Activated CD8-positive, alpha-beta memory T cell treated with anti-CD3 and anti-CD28 coated beads, Interleukin-2, amount 10 ng/mL, durations not matched to agents 7 days and 5 days (primary cell): Measurements from ENCODE around the gene PALM3. TPM values are rescaled to one million over a fixed set of nuclear protein-coding genes. Genes with fewer than 3 reads are reported as not detected.
A peak's percentile ranks its signal among the peaks of the same experiment; 100 is the strongest.

Experiments
- ATAC-seq: fragments of 150-1000 bp; cut with Tn5 transposase; one replicate; pipeline ENCODE4 v1.10.0; 2021; ENCODE audit warnings: moderate library complexity
- CTCF ChIA-PET: fragments of 350-600 bp; sonication (Branson Sonifier 250); formaldehyde crosslinking; loops from one replicate; lab custom pipeline; 2021; ENCODE audit warnings: antibody characterized with exemption; lab: Charles Lee
- DNase-seq: peaks from one replicate; pipeline ENCODE4 v3.0.0-alpha.2; 2020
- H3K27ac Mint-ChIP-seq: one replicate; pipeline ENCODE4 v1.8.0; 2021; ENCODE audit warnings: mild to moderate bottlenecking, mixed read lengths
- H3K27me3 Mint-ChIP-seq: one replicate; pipeline ENCODE4 v1.8.0; 2021; ENCODE audit warnings: mixed read lengths
- H3K36me3 Mint-ChIP-seq: one replicate; pipeline ENCODE4 v1.8.0; 2021; ENCODE audit warnings: mild to moderate bottlenecking, mixed read lengths
- H3K4me1 Mint-ChIP-seq: one replicate; pipeline ENCODE4 v1.8.0; 2021; ENCODE audit warnings: mixed read lengths
- H3K4me3 Mint-ChIP-seq: one replicate; pipeline ENCODE4 v1.8.0; 2021; ENCODE audit warnings: mild to moderate bottlenecking, moderate library complexity, mixed read lengths
- H3K9me3 Mint-ChIP-seq: one replicate; pipeline ENCODE4 v1.8.0; 2022; ENCODE audit warnings: low read depth, mixed read lengths
- total RNA-seq, 2 experiments: library from RNA; stranded (reverse); gene quantifications; one replicate each; pipeline ENCODE4 v1.2.3, GENCODE V29; 2021

The PALM3 gene
- total RNA-seq, 2 experiments from 2014 or later = not detected

DNA sequence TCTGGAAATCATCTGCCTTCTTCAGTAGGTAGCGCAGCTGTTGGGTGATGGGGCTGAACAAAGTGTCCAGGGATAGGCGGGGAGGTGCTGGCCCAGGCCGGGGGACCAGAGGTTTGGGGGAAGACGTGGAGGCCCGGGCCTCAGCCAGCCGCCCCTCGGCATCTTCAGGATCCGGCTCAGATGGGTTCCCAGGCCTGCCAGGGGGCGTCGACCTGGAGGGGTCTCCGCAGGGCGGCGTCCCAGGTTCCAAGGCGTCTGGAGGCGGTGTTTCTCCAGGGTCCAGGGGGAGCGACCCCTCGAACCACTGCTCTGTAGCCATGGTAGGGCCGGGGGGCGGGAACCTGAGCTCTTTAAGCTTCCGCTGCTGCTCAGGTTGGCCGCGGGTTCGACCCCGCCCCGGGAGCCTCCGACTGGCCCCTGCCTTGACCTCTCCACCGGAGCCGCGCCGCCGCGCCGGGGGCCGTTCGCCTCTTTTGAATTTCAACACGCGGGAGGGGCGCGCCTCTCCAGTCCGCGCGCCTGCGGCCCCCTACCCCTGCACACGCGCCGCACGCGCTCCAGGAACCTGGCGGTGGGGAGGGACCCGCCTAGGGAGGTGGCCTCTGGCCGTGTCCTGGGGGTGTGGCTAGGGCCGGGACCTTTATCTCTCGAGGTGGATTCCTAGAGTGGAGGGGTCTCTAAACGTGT is 23.6 kb upstream of the PALM3 start, which contains the start of gene C19orf67:
Gene C19orf67, minus strand, starts transcription at position 475 of the 687 bp plus-strand sequence. Its CDS starts 156 bp downstream, at position 319.
- DNase-seq = no peak
- CTCF ChIA-PET = interaction anchor here (3.0 kb wide), 1 partner anchor 30 kb away, joined by 12 read pairs; no protein-coding TSS in a partner anchor
- H3K27ac Mint-ChIP-seq = no peak within 1 kb of the TSS

DNA sequence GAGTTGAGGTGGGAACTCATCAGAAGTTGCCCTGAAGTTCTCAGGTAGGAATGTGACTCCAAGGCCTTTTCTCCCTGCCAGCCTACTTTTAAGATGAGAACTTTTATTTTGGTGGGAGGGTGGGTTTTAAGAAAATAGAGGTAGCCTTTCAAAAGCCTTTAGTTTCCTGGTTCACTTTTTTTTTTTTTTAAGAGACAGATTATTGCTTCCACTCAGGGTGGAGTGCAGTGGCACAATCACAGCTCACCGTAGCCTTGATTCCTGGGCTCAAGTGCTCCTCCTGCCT is 20.7 kb upstream of the PALM3 start:
- no peak for DNase-seq
- no peak overlapping the region for H3K27ac Mint-ChIP-seq
- no peaks in the 10 kb centered on the region for H3K9me3 Mint-ChIP-seq
- CTCF ChIA-PET = interaction anchor here (0.7 to 7.4 kb wide), 6 partner anchors 9 to 179 kb away, joined by 3 to 38 read pairs (median 8); partner anchors contain the start of genes ASF1B and MISP3
- no peak for ATAC-seq
- H3K36me3 Mint-ChIP-seq = no peaks in the 10 kb centered on the region
- H3K4me3 Mint-ChIP-seq = no peak overlapping the region
- no peaks in the 10 kb centered on the region for H3K27me3 Mint-ChIP-seq
- peaks cover 13% of the 10 kb centered on the region for H3K4me1 Mint-ChIP-seq

More for the DNA sequence above, 23.6 kb upstream of the PALM3 start, which contains the start of gene C19orf67:
- Mint-ChIP-seq H3K27me3 (no peaks in the 10 kb centered on the region), H3K4me1 (peaks cover 15% of the 10 kb centered on the region), H3K36me3 (peaks cover 12% of the 10 kb centered on the region), H3K4me3 (no peak within 1 kb of the TSS), H3K9me3 (no peaks in the 10 kb centered on the region)
- no peak for ATAC-seq

DNA sequence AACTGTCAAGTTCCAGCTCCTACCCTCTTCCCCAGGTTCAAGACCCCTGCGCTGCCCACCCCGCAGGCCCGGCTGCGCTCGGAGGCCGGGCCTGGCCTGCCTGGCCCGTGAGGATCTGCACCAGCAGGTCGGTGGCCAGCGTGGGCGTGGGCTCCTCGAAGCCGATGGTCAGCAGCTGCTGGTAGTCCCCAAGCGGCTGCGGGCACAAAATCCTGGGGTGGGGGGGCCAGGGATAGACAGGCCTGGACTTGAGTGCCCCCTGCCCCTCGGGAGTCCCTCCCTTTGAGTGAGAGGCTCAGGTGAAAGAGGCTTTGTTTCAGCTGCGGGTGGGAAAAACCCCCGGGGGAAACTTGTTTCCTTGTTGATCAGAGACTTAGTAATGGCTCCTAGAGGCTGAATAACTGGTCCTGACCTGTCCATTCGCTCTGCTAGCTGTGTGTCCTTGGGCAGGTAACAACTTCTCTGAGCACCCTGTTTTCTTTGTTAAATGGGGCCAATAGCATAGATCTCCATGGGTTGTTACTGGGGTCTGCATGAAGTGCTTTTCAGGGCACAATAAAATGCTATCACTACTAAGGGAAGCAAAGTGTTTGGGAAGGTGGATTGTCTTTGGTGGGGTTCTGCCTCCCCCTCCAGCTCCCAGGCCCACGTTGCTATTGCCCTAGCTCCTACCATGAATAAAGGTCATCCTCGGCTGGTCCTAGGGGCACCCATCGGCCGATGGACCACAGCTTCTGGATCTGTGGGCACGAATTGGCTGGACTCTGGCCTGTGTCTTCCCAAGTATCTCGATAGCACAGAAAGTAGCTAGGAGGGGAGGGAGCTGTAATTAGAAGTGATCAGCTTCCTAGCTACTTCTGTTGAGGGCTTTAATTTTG is 20.2 kb upstream of the PALM3 start:
- CTCF ChIA-PET = interaction anchor here (0.7 to 7.4 kb wide), 15 partner anchors 9 to 398 kb away, joined by 3 to 38 read pairs (median 6); partner anchors contain the start of genes ASF1B and MISP3
- ATAC-seq (no peak), DNase-seq (peak; percentile 54)
- no peaks in the 10 kb centered on the region for H3K27me3 Mint-ChIP-seq
- peaks cover 16% of the 10 kb centered on the region for H3K4me1 Mint-ChIP-seq
- no peaks in the 10 kb centered on the region for H3K36me3 Mint-ChIP-seq
- H3K27ac Mint-ChIP-seq = peak overlapping the region; percentile 92
- peak overlapping the region; percentile 92 for H3K4me3 Mint-ChIP-seq
- no peaks in the 10 kb centered on the region for H3K9me3 Mint-ChIP-seq

DNA sequence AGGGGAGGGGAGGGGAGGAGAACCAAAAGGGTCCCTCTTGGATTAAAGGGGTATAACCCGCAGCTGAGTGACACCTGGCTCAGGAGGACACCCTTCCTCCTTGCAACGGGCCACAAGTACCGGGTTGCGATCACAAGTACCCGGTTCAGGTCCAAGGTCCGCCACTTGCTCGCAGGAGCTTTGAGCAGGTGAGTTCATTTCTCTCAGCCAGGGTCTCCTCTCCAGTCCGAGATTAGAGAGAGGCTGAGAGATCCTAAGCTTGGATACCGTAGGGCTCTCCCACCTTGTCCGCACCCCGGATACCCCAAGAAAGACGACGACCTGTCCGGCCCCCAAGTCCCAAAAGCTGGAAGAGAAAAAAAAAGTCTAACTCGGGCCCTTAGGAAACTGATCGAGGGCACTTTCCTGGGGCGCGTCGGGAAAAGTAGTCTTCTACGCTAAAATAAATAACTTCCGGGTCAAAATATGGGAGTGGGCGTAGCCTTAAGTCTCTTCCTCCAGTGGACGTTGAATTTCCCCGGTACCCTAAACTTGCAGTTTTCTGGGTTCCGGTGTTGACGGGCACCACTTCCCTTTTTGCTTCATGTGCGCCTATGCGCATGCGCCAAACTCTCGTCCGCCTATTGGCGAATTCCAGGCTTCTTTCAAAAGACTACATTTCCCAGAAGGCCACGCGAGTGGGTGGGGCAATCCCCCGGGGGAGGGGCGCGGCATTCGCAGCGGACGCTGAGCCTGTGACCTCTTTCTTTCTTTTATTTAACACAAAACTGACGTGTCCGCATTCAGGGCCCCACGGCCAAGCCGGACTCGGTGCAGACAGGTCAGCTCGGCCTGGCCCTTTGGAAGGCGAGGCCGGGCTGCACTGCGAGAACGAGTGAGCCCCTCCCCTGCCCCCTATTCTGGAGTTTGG is 19.3 kb upstream of the PALM3 start:
- no peaks in the 10 kb centered on the region for H3K9me3 Mint-ChIP-seq
- peak overlapping the region; percentile 92 for H3K4me3 Mint-ChIP-seq
- no peaks in the 10 kb centered on the region for H3K36me3 Mint-ChIP-seq
- ATAC-seq (peak; percentile 97), DNase-seq (peak; percentile 100)
- peak overlapping the region; percentile 92 for H3K27ac Mint-ChIP-seq
- no peaks in the 10 kb centered on the region for H3K27me3 Mint-ChIP-seq
- peaks cover 16% of the 10 kb centered on the region for H3K4me1 Mint-ChIP-seq
- CTCF ChIA-PET = interaction anchor here (0.5 to 7.4 kb wide), 20 partner anchors 8 to 399 kb away, joined by 3 to 38 read pairs (median 3); partner anchors contain the start of genes ASF1B, BRME1 and MISP3

DNA sequence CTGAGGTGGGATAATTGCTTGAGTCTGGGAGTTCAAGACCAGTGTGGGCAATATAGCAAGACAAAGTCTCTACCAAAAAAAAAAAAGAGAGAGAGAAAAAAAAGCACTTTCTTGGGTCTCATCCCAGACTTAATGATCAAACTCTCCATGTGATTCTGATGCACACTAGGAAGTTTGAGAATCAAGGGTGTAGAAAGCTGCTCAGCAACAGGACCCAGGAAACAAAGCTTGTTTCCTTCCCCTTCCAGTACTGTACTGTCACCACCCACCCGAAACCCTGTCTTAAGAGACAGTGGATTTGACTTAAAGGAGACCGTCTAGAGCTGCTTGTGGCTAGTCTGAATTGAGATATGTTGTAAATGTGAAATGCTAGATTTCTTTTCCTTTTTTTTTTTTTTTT is 16.5 kb upstream of the PALM3 start:
- CTCF ChIA-PET = interaction anchor here (0.5 to 7.4 kb wide), 6 partner anchors 19 to 198 kb away, joined by 3 to 38 read pairs (median 5); partner anchors contain the start of gene ASF1B
- Mint-ChIP-seq H3K36me3 (no peaks in the 10 kb centered on the region), H3K9me3 (no peaks in the 10 kb centered on the region), H3K27ac (no peak overlapping the region), H3K4me1 (peaks cover 33% of the 10 kb centered on the region), H3K27me3 (no peaks in the 10 kb centered on the region), H3K4me3 (no peak overlapping the region)
- ATAC-seq (no peak), DNase-seq (no peak)

DNA sequence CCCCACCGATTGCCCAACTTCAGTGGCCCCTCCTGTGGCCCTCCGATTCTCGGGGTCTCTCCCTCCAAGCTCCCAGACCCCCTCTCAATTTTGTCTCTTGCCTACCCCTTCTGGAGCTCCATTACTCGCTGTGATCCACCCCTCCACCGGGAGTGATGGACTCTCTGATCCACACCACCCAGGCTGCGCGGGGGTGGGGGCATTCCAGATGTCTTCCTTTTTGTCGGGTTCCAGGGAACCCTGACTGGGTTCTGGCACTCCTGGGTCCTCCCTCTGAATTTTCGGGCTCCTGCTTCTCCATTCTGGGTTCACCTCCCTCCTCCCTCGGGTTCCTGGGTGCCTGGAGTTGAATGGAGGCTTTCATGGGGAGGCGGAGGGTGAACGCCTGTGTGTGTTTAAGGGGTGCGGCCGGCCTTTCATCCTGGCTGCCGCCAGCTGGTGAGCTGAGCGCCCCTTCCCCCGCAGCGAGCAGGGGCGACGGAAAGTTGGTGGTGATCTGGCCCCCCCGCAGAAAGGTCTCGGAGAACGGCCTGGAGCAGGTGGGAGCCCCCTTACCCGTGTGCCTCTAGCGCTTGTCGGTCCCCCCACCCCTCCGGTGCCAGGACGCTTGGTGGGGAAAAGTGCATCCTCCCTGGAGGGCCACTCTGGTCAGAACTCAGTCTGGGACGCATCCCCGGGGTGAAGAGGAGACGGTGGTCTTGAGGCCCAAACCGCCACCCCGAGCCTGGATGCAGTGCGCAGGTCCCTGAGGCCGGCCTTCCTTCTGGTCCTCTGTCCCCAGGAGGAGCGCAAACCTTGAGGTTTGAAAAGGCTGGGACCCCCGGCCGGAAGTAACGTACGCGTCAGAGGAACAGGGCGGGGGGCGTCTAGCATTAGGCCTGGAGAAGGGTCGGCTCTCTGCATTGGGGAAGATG is 12.3 kb upstream of the PALM3 start:
- no peaks in the 10 kb centered on the region for H3K9me3 Mint-ChIP-seq
- peak overlapping the region; percentile 81 for H3K27ac Mint-ChIP-seq
- H3K4me3 Mint-ChIP-seq = peak overlapping the region; percentile 84
- H3K36me3 Mint-ChIP-seq = no peaks in the 10 kb centered on the region
- peaks cover 25% of the 10 kb centered on the region for H3K4me1 Mint-ChIP-seq
- H3K27me3 Mint-ChIP-seq = peaks cover 3% of the 10 kb centered on the region
- CTCF ChIA-PET = interaction anchor here (0.8 to 7.3 kb wide), 27 partner anchors 8 to 238 kb away, joined by 3 to 153 read pairs (median 4); partner anchors contain the start of genes ASF1B, BRME1, CC2D1A and IL27RA
- ATAC-seq (peak; percentile 9), DNase-seq (no peak)

DNA sequence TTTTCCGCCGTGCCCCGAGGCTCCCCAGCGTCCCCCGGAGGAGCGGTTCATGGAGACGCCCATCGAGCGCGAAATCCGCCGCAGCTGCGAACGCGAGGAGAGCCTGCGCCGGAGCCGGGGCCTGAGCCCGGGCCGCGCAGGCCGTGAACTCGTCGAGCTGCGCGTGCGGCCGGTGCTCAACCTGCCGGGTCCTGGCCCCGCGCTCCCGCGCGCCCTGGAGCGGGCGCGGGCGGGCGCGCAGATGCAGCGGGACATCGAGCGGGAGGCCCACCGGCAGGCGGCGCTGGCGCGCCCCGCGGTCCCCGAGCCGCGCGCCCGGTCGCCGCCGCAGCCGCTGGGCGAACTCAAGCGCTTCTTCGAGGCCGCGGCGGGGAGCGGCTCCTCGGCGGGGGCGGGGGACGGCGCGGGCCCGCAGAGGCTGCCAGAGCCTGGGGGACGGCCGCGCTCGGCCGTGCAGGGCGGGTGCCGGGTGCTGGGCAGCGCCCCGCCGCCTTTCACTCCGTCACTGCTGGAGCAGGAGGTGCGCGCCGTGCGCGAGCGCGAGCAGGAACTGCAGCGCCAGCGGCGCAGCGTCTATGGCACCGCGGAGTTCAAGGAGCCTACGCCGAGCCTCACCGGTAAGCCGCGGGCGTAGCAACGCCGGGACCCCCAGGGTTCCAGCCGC is 11.5 kb upstream of the PALM3 start:
- CTCF ChIA-PET = interaction anchor here (0.6 to 7.3 kb wide), 40 partner anchors 8 to 481 kb away, joined by 3 to 153 read pairs (median 3); partner anchors contain the start of genes ASF1B, BRME1, CC2D1A and IL27RA
- peaks cover 23% of the 10 kb centered on the region for H3K4me1 Mint-ChIP-seq
- H3K4me3 Mint-ChIP-seq = peak overlapping the region; percentile 84
- peak overlapping the region; percentile 81 for H3K27ac Mint-ChIP-seq
- no peaks in the 10 kb centered on the region for H3K9me3 Mint-ChIP-seq
- peak; percentile 79 for ATAC-seq
- peak; percentile 82 for DNase-seq
- peaks cover 3% of the 10 kb centered on the region for H3K27me3 Mint-ChIP-seq
- H3K36me3 Mint-ChIP-seq = no peaks in the 10 kb centered on the region

DNA sequence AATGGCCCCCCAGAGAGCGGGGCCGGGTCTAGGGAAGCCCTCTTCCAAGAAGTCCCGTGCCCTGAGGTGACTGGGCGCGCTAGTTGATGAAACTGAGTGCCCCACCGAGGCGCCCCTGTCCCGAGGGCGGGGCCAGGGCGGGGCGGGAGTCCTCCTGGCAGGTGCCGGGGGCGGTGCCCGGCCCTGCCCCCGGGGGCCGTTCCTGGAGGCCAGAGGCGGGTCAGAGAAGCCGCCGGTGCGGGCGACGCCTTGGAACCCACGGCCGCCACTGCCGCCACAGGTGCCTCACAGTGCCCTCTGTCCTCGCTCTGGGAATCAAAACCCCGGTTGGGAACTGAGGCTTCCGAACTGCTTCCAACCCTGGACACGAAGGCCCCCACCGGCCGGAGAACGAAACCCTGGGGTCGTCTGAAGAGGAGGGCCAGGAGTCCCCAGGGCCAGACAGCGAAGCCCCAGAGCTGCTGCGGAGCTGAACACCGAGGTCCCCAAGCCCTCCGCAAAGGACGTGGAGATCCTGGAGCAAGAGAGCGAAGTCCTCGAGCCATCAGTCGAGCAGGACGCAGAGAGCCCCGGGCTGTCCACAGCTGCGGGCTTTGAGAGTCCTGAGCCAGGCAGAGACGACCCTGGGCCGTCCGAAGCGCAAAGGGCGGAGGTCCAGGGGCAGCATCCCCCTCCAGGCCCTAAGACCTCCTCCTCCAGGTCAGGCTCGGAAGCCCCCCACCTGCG is 10.8 kb upstream of the PALM3 start, which contains the start of gene MISP3:
Gene MISP3, plus strand, starts transcription at position 252 of the 726 bp plus-strand sequence. CDS start 524 bp downstream, outside the sequence.
- ATAC-seq (peak; percentile 12), DNase-seq (peak; percentile 52)
- CTCF ChIA-PET = interaction anchor here (0.5 to 7.3 kb wide), 42 partner anchors 9 to 482 kb away, joined by 3 to 153 read pairs (median 4); partner anchors contain the start of genes ASF1B, BRME1, CC2D1A and DCAF15
- peak within 1 kb of the TSS; percentile 81 for H3K27ac Mint-ChIP-seq
- H3K4me1 Mint-ChIP-seq = peaks cover 23% of the 10 kb centered on the region
- no peaks in the 10 kb centered on the region for H3K36me3 Mint-ChIP-seq
- no peaks in the 10 kb centered on the region for H3K9me3 Mint-ChIP-seq
- peaks cover 3% of the 10 kb centered on the region for H3K27me3 Mint-ChIP-seq
- H3K4me3 Mint-ChIP-seq = peak within 1 kb of the TSS; percentile 84

DNA sequence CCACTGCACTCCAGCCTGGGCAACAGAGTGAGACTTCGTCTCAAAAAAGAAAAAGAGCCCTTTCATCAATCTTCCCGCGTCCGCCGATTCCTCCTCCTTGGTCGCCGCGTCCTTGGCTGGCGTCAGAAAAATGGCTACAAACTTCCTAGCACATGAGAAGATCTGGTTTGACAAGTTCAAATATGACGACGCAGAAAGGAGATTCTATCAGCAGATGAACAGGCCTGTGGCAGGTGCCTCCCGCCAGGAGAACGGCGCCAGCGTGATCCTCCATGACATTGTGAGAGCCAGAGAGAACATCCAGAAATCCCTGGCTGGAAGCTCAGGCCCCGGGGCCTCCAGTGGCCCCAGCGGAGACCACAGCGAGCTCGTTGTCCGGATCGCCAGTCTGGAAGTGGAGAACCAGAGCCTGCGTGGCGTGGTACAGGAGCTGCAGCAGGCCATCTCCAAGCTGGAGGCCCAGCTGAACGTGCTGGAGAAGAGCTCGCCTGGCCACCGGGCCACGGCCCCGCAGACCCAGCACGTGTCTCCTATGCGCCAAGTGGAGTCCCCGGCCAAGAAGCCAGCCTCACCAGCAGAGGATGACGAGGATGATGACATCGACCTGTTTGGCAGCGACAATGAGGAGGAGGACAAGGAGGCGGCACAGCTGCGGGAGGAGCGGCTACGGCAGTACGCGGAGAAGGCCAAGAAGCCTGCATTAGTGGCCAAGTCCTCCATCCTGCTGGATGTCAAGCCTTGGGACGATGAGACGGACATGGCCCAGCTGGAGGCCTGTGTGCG is 8.6 kb upstream of the PALM3 start:
- CTCF ChIA-PET = interaction anchor here (0.8 to 7.3 kb wide), 14 partner anchors 11 to 259 kb away, joined by 3 to 153 read pairs (median 5); partner anchors contain the start of genes ASF1B, BRME1, CC2D1A and IL27RA
- DNase-seq = no peak
- H3K4me1 Mint-ChIP-seq = peaks cover 23% of the 10 kb centered on the region
- H3K9me3 Mint-ChIP-seq = no peaks in the 10 kb centered on the region
- no peak overlapping the region for H3K4me3 Mint-ChIP-seq
- no peak overlapping the region for H3K27ac Mint-ChIP-seq
- no peak for ATAC-seq
- no peaks in the 10 kb centered on the region for H3K36me3 Mint-ChIP-seq
- H3K27me3 Mint-ChIP-seq = peaks cover 9% of the 10 kb centered on the region

DNA sequence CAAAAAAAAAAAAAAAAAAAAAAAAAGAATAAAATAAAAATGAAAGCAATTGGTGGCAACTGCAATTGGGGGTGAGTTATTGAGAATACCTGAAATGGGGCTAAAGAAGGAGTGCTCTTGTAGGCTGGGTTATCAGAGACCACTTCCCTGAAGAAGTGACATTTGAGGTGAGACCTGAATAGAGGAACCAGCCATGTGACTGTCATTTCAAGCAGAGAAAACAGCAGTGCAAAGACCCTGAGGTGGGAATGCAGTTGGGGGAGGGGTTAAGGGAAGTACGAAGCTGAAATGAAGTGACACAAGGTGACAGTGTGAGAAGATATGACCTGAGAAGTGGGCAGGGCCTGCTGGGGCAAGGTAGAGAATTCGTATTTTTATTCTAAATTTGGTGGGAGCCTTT is 4.3 kb upstream of the PALM3 start:
- ATAC-seq = no peak
- Mint-ChIP-seq H3K4me1 (peaks cover 2% of the 10 kb centered on the region), H3K36me3 (no peaks in the 10 kb centered on the region), H3K9me3 (no peaks in the 10 kb centered on the region), H3K27me3 (peaks cover 6% of the 10 kb centered on the region), H3K27ac (no peak overlapping the region), H3K4me3 (no peak overlapping the region)
- CTCF ChIA-PET = interaction anchor here (1.3 kb wide), 1 partner anchor 9 kb away, joined by 4 read pairs; no protein-coding TSS in a partner anchor
- DNase-seq = no peak
